Adrenal gland (tissue), 12 donors: ENCODE data around the gene MAD1L1. TPM values are rescaled to one million over a fixed set of nuclear protein-coding genes. Genes with fewer than 3 reads are reported as not detected.
A peak's percentile ranks its signal among the peaks of the same experiment; 100 is the strongest.

Source experiments
- DNase-seq, 7 donors: peaks; one replicate each; pipeline ENCODE4 v3.0.0-alpha.2; 2019 to 2020
- H3K27ac ChIP-seq, 5 donors: fragments of 200-600 bp; sonication (generic) in 4 of 5; 1 replicate in 3 of 5; 2 replicates in 2 of 5; pipeline versions ENCODE4 v1.5.1 to v1.8.0; 2016 to 2020; ENCODE audit warnings: mild to moderate bottlenecking in 1 of 5
- H3K27me3 ChIP-seq: fragments of 200-600 bp; 2 replicates; pipeline ENCODE4 v1.8.0; 2021
- H3K36me3 ChIP-seq, 2 donors: fragments of 200-600 bp; replicated peaks in 1 of 2; 1 replicate in 1 of 2; 2 replicates in 1 of 2; pipeline versions ENCODE4 v1.5.1 to v1.8.0; 2018 to 2022
- H3K4me1 ChIP-seq, 2 donors: fragments of 200-600 bp; replicated peaks in 1 of 2; 1 replicate in 1 of 2; 2 replicates in 1 of 2; pipeline versions ENCODE4 v1.5.1 to v1.8.0; 2018 to 2021
- H3K4me3 ChIP-seq, 4 donors: fragments of 200-600 bp; sonication (generic) in 3 of 4; one replicate each; pipeline ENCODE4 v1.5.1; 2016 to 2018
- H3K9me3 ChIP-seq, 3 donors: fragments of 200-600 bp; sonication (generic) in 1 of 3; replicated peaks in 1 of 3; 1 replicate in 2 of 3; 2 replicates in 1 of 3; pipeline versions ENCODE4 v1.5.1 to v1.8.0; 2016 to 2021
- POLR2A ChIP-seq, 2 donors: fragments of 450-650 bp; IDR thresholded peaks; one replicate each; pipeline ENCODE4 v1.6.1; 2017; ENCODE audit warnings: antibody characterized with exemption in 2 of 2, mild to moderate bottlenecking in 2 of 2, moderate library complexity in 1 of 2
- WGBS, 4 donors: extraction: QIAGEN DNeasy Blood & Tissue Kit in 2 of 4; methylation state at CpG; one replicate each; pipeline versions ENCODE4 v1.1.5 to v1.1.7; 2013 to 2017; 5-methylcytosine and 5-hydroxymethylcytosine counted together
- intact Hi-C, 2 donors: fragments of 100-400 bp; cut with DNase I; formaldehyde crosslinking; loops; one replicate each; pipeline versions ENCODE4 v1.14.1 to v1.15.0; 2022 to 2023
- polyA plus RNA-seq, 3 donors: library from polyadenylated mRNA; stranded (reverse); fragments of 200-250 nt in 2 of 3; fragments of 350-450 nt in 1 of 3; fragmentation: Illumina TruSeq in 1 of 3; extraction: RNeasy Lipid Tissue Mini Kit (QIAGEN cat#74804) in 1 of 3; gene quantifications; one replicate each; pipeline ENCODE4 v1.2.3, GENCODE V29; 2013 to 2014
- total RNA-seq, 9 donors: library from RNA; depleted of rRNA in 4 of 9; stranded (reverse); fragments of >200 nt in 4 of 9; fragments of 120-200 nt in 1 of 9; fragmentation: NEBNext Ultra II Directional in 1 of 9; extraction: Animal tissue kit (Norgen Biotek cat#: 25700) in 1 of 9; gene quantifications; one replicate each; pipeline versions ENCODE4 v1.1.0 to v1.2.4, GENCODE V29; 2013 to 2023
- TF ChIP-seq, protein P1 (sequence below), 6 experiments: fragments of 450-650 bp in 4 of 6; fragments of 200-600 bp in 2 of 6; sonication (generic) in 1 of 6; IDR thresholded peaks; 1 replicate in 5 of 6; 2 replicates in 1 of 6; pipeline versions ENCODE4 v1.5.1 to v1.8.0; 2016 to 2021; ENCODE audit warnings: antibody characterized with exemption in 6 of 6, mild to moderate bottlenecking in 2 of 6, moderate library complexity in 1 of 6
- donor health status: healthy with polysubstance abuse.
- donor health status: Bipolar disorder and iron deficiency.
- donor health status: DM: yes; HTN: yes; CAD: no.
- donor health status: DM: no; HTN: no; CAD: no.
- donor health status: DM: no; HTN: no; CAD: no.
- donor health status: DM: yes; HTN: yes; CAD: no.

Gene MAD1L1
- total and polyA plus RNA-seq, 12 donors = 6.7 to 87.7 (median 28.9) TPM

DNA sequence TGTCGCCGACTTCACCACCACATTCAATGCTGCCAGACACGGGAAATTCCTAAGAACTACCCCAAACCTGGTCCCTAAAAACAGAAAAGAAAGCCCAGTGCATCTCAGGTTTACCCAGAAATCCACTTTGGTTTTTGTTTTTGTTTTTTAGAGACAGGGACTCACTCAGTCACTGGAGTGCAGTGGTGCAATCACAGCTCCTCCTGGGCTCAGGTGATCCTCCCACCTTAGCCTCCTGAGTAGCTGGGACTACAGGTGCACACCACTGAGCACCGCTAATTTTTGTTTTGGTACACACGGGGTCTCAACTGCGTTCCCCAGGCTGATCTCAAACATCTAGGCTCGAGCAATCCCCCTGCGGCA is 22.8 kb downstream of the MAD1L1 start:
- H3K9me3 ChIP-seq = no peaks in the 10 kb centered on the region
- intact Hi-C loops = loop anchor here (2.0 to 10.0 kb wide), 4 partner anchors 535 to 635 kb away; partner anchors contain the start of genes ELFN1 (in 1 of the 2) and PSMG3 (in 1 of the 2)
- H3K4me3 ChIP-seq = no peak overlapping the region
- no peak overlapping the region for H3K27ac ChIP-seq
- 86 to 97% (median 90%) methylated on average over 8 of the region's 8 CpGs for WGBS, 4 donors
- peaks cover 0 to 33% of the 10 kb centered on the region in 2 donors for H3K36me3 ChIP-seq
- DNase-seq = no peak
- no peaks in the 10 kb centered on the region for H3K27me3 ChIP-seq
- no peak for TF ChIP-seq POLR2A (IDR thresholded peaks at IDR 0.05)
- no peaks in the 10 kb centered on the region for H3K4me1 ChIP-seq

DNA sequence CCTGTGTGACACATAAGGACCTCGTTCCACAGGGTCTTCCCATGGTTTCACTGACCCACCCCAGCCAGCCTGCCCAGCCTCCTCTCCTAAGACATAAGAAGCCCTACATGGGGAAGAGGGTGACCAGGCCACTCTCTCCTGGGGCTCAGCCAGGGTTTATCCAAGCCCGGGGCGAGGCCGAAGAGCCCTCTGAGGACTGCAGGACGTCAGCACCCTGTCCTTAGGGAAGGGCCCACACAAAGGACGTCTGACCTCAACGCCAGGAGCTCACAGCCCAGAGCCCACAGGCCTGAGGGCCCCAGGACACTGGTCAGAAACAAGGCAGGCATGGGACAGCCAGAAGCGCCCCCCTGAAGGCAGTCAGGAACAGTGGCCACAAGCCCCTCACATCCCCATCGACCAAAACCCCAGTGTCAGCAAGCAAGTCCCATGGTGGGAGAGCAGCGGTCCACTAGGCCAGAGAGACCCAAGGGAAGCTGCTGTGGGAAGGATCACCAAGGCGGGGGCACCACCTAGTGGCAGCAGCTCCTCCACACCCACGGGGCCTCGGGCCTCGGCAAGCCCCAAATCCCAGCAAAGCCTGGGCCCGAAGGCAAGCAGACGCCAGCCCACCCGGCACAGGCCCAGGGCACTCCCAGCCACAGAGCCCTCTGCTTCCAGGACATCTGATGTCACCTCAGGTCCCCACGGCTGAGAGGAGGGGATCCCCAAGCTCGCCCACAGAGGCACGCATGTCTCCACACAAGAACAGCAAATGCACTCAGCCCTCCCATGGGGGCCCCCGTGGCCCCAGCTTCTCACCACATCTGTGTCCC is 23.4 kb downstream of the MAD1L1 start:
- TF ChIP-seq, protein P1, sequence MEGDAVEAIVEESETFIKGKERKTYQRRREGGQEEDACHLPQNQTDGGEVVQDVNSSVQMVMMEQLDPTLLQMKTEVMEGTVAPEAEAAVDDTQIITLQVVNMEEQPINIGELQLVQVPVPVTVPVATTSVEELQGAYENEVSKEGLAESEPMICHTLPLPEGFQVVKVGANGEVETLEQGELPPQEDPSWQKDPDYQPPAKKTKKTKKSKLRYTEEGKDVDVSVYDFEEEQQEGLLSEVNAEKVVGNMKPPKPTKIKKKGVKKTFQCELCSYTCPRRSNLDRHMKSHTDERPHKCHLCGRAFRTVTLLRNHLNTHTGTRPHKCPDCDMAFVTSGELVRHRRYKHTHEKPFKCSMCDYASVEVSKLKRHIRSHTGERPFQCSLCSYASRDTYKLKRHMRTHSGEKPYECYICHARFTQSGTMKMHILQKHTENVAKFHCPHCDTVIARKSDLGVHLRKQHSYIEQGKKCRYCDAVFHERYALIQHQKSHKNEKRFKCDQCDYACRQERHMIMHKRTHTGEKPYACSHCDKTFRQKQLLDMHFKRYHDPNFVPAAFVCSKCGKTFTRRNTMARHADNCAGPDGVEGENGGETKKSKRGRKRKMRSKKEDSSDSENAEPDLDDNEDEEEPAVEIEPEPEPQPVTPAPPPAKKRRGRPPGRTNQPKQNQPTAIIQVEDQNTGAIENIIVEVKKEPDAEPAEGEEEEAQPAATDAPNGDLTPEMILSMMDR (IDR thresholded peaks at IDR 0.05) = peak; percentile 42 to 84 (median 68)
- TF ChIP-seq POLR2A (IDR thresholded peaks at IDR 0.05) = no peak
- no peak overlapping the region for H3K27ac ChIP-seq
- intact Hi-C loops = loop anchor here in 1 of 2 donors (10.0 kb wide), 1 partner anchor 535 kb away; the partner anchor contains the start of gene ELFN1
- 42 to 57% (median 53%) methylated on average over 9 to 21 of the region's 21 CpGs for WGBS, 4 donors
- H3K9me3 ChIP-seq = no peaks in the 10 kb centered on the region
- no peak overlapping the region for H3K4me3 ChIP-seq
- no peaks in the 10 kb centered on the region for H3K27me3 ChIP-seq
- peaks cover 0 to 31% of the 10 kb centered on the region in 2 donors for H3K36me3 ChIP-seq
- DNase-seq = peak; percentile 56 to 84 (median 74)
- no peaks in the 10 kb centered on the region for H3K4me1 ChIP-seq

DNA sequence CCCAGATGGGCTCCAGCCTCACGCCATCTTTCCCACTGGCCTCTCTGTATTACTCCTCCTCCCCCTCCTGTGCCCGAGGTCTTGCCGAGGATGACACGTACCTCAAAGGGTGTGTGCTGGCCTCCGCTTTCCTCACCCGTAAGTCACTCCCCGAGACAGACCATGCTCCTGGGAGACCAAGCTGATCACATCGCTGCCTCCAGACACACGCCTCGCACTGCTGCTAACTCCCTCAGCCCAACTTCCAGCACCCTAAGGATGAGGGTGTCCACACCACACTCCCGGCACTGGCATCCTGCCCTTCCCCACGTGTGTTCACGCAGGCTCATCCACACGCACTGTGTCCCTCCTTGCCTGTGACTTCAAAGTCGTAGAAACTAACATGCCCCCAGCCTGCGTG is 24.0 kb downstream of the MAD1L1 start:
- H3K27ac ChIP-seq = no peak overlapping the region
- no peak overlapping the region for H3K4me3 ChIP-seq
- intact Hi-C loops = loop anchor here in 1 of 2 donors (10.0 kb wide), 1 partner anchor 534 kb away; the partner anchor contains the start of gene ELFN1
- TF ChIP-seq POLR2A (IDR thresholded peaks at IDR 0.05) = no peak
- TF ChIP-seq, protein P1 (IDR thresholded peaks at IDR 0.05) = no peak
- DNase-seq = no peak
- peaks cover 0 to 28% of the 10 kb centered on the region in 2 donors for H3K36me3 ChIP-seq
- H3K9me3 ChIP-seq = no peaks in the 10 kb centered on the region
- no peaks in the 10 kb centered on the region for H3K4me1 ChIP-seq
- no peaks in the 10 kb centered on the region for H3K27me3 ChIP-seq
- WGBS, 4 donors = 87 to 94% (median 90%) methylated on average over 11 to 16 of the region's 16 CpGs

DNA sequence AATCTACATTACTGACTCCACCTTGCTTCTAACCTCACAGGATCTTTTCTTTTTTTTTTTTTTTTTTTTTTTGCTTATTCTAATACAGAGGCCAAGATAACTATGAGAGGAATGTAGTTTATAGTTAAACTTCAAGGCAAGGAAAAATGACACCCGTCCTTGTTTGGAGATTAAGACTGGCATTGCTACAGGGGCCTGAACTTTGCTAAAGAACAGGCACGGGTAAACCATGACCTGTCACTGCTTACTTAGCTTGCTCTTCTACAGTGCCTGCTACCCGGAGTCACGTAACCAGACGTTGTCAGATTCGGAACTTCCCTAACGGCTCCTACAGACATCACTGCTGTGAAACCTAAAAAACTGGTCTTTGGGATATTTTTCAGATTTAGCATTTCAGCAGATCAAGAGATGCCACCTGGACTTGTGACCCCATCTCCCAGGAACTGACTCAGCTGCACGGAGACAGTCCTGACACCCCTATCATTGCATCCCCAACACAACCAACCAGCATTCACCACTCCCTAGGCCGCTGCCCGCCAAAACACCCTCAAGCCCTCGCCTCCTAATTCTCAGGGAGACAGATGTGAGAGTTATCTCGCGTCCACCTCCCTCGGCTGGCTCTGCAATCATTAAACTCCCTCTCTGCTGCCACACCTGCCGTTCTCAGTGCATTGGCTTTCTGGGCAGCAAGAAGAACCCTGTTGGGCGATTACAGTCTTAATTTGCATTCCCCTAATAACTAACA is 27.5 kb downstream of the MAD1L1 start:
- H3K36me3 ChIP-seq = peaks cover 0 to 10% of the 10 kb centered on the region in 2 donors
- no peak for TF ChIP-seq POLR2A (IDR thresholded peaks at IDR 0.05)
- TF ChIP-seq, protein P1 (IDR thresholded peaks at IDR 0.05) = no peak
- DNase-seq = no peak
- H3K27ac ChIP-seq = no peak overlapping the region
- intact Hi-C loops = loop anchor here in 1 of 2 donors (10.0 kb wide), 1 partner anchor 530 kb away; the partner anchor contains the start of gene ELFN1
- no peak overlapping the region for H3K4me3 ChIP-seq
- 87 to 95% (median 92%) methylated on average over 16 of the region's 16 CpGs for WGBS, 4 donors
- no peaks in the 10 kb centered on the region for H3K27me3 ChIP-seq
- no peaks in the 10 kb centered on the region for H3K4me1 ChIP-seq
- no peaks in the 10 kb centered on the region for H3K9me3 ChIP-seq
